ENCODE measurements around the gene UBE2R2.
A peak's percentile ranks its signal among the peaks of the same experiment; 100 is the strongest.
"Not testable (repeated sequence)": the region's sequence is repeated elsewhere in the genome, so short reads cannot be mapped to it uniquely, and the experiment has no call there.

The UBE2R2 gene

DNA sequence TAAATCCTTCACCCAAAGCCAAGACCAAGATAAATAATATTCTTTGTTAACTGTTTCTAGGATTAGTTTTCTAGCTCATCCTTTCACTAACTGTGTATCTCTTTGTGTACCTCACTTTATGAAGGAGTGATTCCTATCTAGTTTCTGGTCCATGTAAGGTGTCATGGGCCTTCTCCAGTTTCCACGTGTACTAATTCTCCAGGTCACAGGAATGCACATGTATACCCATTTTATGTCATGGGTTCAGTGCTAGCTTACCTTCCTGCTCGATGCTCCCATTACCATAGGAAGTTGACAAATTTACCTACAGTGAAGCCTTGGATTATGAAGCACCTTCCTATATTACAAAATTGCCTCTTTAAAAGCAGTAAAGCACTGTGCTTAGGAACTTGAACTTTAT lies 27.5 kb upstream of the UBE2R2 start:
- not testable (repeated sequence) for H3K79me1 ChIP-seq (ENCODE audit: low read depth, low read length); H3K9ac ChIP-seq (ENCODE audit: low read depth, low read length, poor library complexity); H3K27me3 ChIP-seq (ENCODE audit: control insufficient read depth in 3 of 3, insufficient read depth in 3 of 3, low read depth in 1 of 3, low read length in 3 of 3); H3K4ac ChIP-seq (ENCODE audit: low read length); H3K27ac ChIP-seq (replicated peaks; ENCODE audit: low read length); H3K4me1 ChIP-seq (ENCODE audit: control insufficient read depth in 2 of 2, insufficient read depth in 1 of 2, low read depth in 1 of 2, low read length in 2 of 2); H2AK5ac ChIP-seq (ENCODE audit: low read depth, low read length); H3K23ac ChIP-seq (ENCODE audit: low read depth, low read length, poor library complexity); H3K14ac ChIP-seq (ENCODE audit: low read length); H3K9me3 ChIP-seq (replicated peaks in 1 of 2; ENCODE audit: control insufficient read depth in 2 of 2, insufficient read depth in 1 of 2, low read depth in 1 of 2, low read length in 2 of 2); H3K4me3 ChIP-seq (ENCODE audit: low read length in 2 of 2); DNase-seq (ENCODE audit: low spot score); H2AFZ ChIP-seq (ENCODE audit: low read length); H2BK120ac ChIP-seq (ENCODE audit: low read depth, low read length); H4K91ac ChIP-seq (ENCODE audit: low read depth, low read length, poor library complexity); H2BK5ac ChIP-seq (ENCODE audit: low read length); H3K4me2 ChIP-seq (ENCODE audit: insufficient read depth, low read length, poor library complexity, severe bottlenecking); H2BK15ac ChIP-seq (ENCODE audit: low read length); H3K36me3 ChIP-seq (replicated peaks in 1 of 2; ENCODE audit: control insufficient read depth in 2 of 2, insufficient read depth in 2 of 2, low read length in 2 of 2); H3K18ac ChIP-seq (ENCODE audit: low read length); H4K8ac ChIP-seq (ENCODE audit: low read depth, low read length); H2BK12ac ChIP-seq (ENCODE audit: low read length)
- WGBS, 2 donors (ENCODE audit: extremely low coverage in 2 of 2, insufficient read length in 2 of 2, insufficient replicate concordance in 1 of 2) = no CpG with 5 or more reads among the region's 2 CpGs

DNA sequence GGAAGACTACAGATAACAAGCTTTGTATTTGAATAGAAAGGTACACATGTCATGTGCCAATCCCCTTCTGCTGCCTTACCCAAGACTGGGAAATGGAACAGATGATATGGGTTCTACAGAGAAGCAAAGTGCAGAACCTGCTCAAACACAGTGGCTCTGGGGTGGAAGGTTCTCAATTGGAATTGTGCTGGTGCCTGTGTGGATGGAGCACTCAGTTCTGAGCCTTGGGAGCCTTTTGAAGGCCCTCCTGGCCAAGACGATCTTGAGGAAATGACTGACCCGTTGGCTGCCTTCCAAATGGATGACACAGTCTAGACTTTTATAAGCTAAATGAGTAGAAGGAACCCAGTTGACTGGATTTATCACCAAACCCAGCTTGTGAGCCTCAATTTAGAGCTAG lies 25.8 kb upstream of the UBE2R2 start:
- no peaks in the 10 kb centered on the region for H3K27me3 ChIP-seq (ENCODE audit: control insufficient read depth in 3 of 3, insufficient read depth in 3 of 3, low read depth in 1 of 3, low read length in 3 of 3)
- H4K8ac ChIP-seq (ENCODE audit: low read depth, low read length) = no peak overlapping the region
- H3K4me1 ChIP-seq (ENCODE audit: control insufficient read depth in 2 of 2, insufficient read depth in 1 of 2, low read depth in 1 of 2, low read length in 2 of 2) = no peaks in the 10 kb centered on the region
- H3K79me1 ChIP-seq (ENCODE audit: low read depth, low read length) = no peaks in the 10 kb centered on the region
- no peak overlapping the region for H2BK15ac ChIP-seq (ENCODE audit: low read length)
- H3K27ac ChIP-seq (replicated peaks; ENCODE audit: low read length) = no peak overlapping the region
- H2BK5ac ChIP-seq (ENCODE audit: low read length) = no peak overlapping the region
- no peak overlapping the region for H3K4ac ChIP-seq (ENCODE audit: low read length)
- no peak overlapping the region for H2AK5ac ChIP-seq (ENCODE audit: low read depth, low read length)
- no peak overlapping the region for H3K4me2 ChIP-seq (ENCODE audit: insufficient read depth, low read length, poor library complexity, severe bottlenecking)
- no peak overlapping the region for H3K14ac ChIP-seq (ENCODE audit: low read length)
- H3K4me3 ChIP-seq (ENCODE audit: low read length in 2 of 2) = no peak overlapping the region
- H3K23ac ChIP-seq (ENCODE audit: low read depth, low read length, poor library complexity) = no peak overlapping the region
- DNase-seq (ENCODE audit: low spot score) = no peak
- H4K91ac ChIP-seq (ENCODE audit: low read depth, low read length, poor library complexity) = no peak overlapping the region
- no peak overlapping the region for H2BK12ac ChIP-seq (ENCODE audit: low read length)
- no peaks in the 10 kb centered on the region for H3K36me3 ChIP-seq (replicated peaks in 1 of 2; ENCODE audit: control insufficient read depth in 2 of 2, insufficient read depth in 2 of 2, low read length in 2 of 2)
- no peak overlapping the region for H2BK120ac ChIP-seq (ENCODE audit: low read depth, low read length)
- no peak overlapping the region for H2AFZ ChIP-seq (ENCODE audit: low read length)
- no peak overlapping the region for H3K9ac ChIP-seq (ENCODE audit: low read depth, low read length, poor library complexity)
- no peak overlapping the region for H3K18ac ChIP-seq (ENCODE audit: low read length)
- WGBS, 2 donors (ENCODE audit: extremely low coverage in 2 of 2, insufficient read length in 2 of 2, insufficient replicate concordance in 1 of 2) = no CpG with 5 or more reads among the region's 2 CpGs
- H3K9me3 ChIP-seq (replicated peaks in 1 of 2; ENCODE audit: control insufficient read depth in 2 of 2, insufficient read depth in 1 of 2, low read depth in 1 of 2, low read length in 2 of 2) = no peaks in the 10 kb centered on the region

DNA sequence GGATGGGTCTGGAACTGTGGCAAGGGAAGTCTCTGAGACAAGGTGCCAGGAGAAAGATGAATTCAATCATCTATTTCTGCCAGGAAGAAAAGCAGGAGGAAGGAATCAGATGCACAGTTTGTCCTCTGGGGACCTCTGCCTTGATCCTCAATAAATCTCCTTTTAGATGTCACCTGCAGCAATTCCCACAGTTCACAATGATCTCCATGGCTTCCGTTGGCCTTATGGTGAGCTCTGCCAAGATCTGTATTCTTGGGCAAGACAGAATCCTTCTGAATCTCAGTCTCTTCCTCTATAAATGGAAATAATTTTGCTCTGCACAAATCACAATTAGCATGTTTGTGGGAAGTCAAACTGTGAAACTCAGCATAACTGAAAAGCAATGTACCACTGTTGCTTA lies 23.5 kb upstream of the UBE2R2 start:
- not testable (repeated sequence) for H3K4me1 ChIP-seq (ENCODE audit: control insufficient read depth in 2 of 2, insufficient read depth in 1 of 2, low read depth in 1 of 2, low read length in 2 of 2); H3K4ac ChIP-seq (ENCODE audit: low read length); H2AK5ac ChIP-seq (ENCODE audit: low read depth, low read length); H3K4me3 ChIP-seq (ENCODE audit: low read length in 2 of 2); H2BK5ac ChIP-seq (ENCODE audit: low read length); H2AFZ ChIP-seq (ENCODE audit: low read length); H3K14ac ChIP-seq (ENCODE audit: low read length); H3K18ac ChIP-seq (ENCODE audit: low read length); H3K4me2 ChIP-seq (ENCODE audit: insufficient read depth, low read length, poor library complexity, severe bottlenecking); H3K36me3 ChIP-seq (replicated peaks in 1 of 2; ENCODE audit: control insufficient read depth in 2 of 2, insufficient read depth in 2 of 2, low read length in 2 of 2); DNase-seq (ENCODE audit: low spot score); H3K79me1 ChIP-seq (ENCODE audit: low read depth, low read length); H4K8ac ChIP-seq (ENCODE audit: low read depth, low read length); H2BK15ac ChIP-seq (ENCODE audit: low read length); H4K91ac ChIP-seq (ENCODE audit: low read depth, low read length, poor library complexity); H2BK120ac ChIP-seq (ENCODE audit: low read depth, low read length); H3K27ac ChIP-seq (replicated peaks; ENCODE audit: low read length); H2BK12ac ChIP-seq (ENCODE audit: low read length); H3K9me3 ChIP-seq (replicated peaks in 1 of 2; ENCODE audit: control insufficient read depth in 2 of 2, insufficient read depth in 1 of 2, low read depth in 1 of 2, low read length in 2 of 2); H3K9ac ChIP-seq (ENCODE audit: low read depth, low read length, poor library complexity); H3K27me3 ChIP-seq (ENCODE audit: control insufficient read depth in 3 of 3, insufficient read depth in 3 of 3, low read depth in 1 of 3, low read length in 3 of 3); H3K23ac ChIP-seq (ENCODE audit: low read depth, low read length, poor library complexity)
- no CpG with 5 or more reads among the region's 1 CpG for WGBS, 2 donors (ENCODE audit: extremely low coverage in 2 of 2, insufficient read length in 2 of 2, insufficient replicate concordance in 1 of 2)

DNA sequence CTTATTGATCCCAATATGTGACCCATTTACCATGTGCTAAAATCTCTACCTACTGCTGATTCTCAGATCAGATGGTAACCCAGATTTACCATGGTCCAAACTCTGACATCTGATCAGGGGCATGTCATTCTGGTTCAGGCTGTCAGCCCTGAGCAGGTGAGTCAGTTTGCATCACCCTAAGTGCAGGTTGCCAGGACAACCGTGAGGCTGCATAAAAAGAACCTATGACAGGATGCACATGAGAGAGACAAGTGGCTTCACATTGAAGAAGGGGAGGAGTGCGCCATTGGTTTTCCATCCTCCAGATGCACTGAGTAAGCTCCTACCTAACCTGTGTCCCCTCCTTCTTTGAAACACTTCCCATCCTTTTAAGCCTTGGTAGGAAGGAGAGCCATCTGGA lies 22.4 kb upstream of the UBE2R2 start:
- no peak overlapping the region for H4K91ac ChIP-seq (ENCODE audit: low read depth, low read length, poor library complexity)
- H2AFZ ChIP-seq (ENCODE audit: low read length) = no peak overlapping the region
- no peak overlapping the region for H3K4me2 ChIP-seq (ENCODE audit: insufficient read depth, low read length, poor library complexity, severe bottlenecking)
- no peaks in the 10 kb centered on the region for H3K36me3 ChIP-seq (replicated peaks in 1 of 2; ENCODE audit: control insufficient read depth in 2 of 2, insufficient read depth in 2 of 2, low read length in 2 of 2)
- WGBS, 2 donors (ENCODE audit: extremely low coverage in 2 of 2, insufficient read length in 2 of 2, insufficient replicate concordance in 1 of 2) = no CpG with 5 or more reads among the region's 2 CpGs
- H3K23ac ChIP-seq (ENCODE audit: low read depth, low read length, poor library complexity) = no peak overlapping the region
- no peak overlapping the region for H3K27ac ChIP-seq (replicated peaks; ENCODE audit: low read length)
- H4K8ac ChIP-seq (ENCODE audit: low read depth, low read length) = no peak overlapping the region
- H3K9me3 ChIP-seq (replicated peaks in 1 of 2; ENCODE audit: control insufficient read depth in 2 of 2, insufficient read depth in 1 of 2, low read depth in 1 of 2, low read length in 2 of 2) = peaks cover 0 to 9% of the 10 kb centered on the region in 2 donors
- H3K14ac ChIP-seq (ENCODE audit: low read length) = peak overlapping the region; percentile 27
- H3K27me3 ChIP-seq (ENCODE audit: control insufficient read depth in 3 of 3, insufficient read depth in 3 of 3, low read depth in 1 of 3, low read length in 3 of 3) = no peaks in the 10 kb centered on the region
- H2BK120ac ChIP-seq (ENCODE audit: low read depth, low read length) = no peak overlapping the region
- H3K18ac ChIP-seq (ENCODE audit: low read length) = no peak overlapping the region
- no peak overlapping the region for H2AK5ac ChIP-seq (ENCODE audit: low read depth, low read length)
- H3K79me1 ChIP-seq (ENCODE audit: low read depth, low read length) = no peaks in the 10 kb centered on the region
- no peak for DNase-seq (ENCODE audit: low spot score)
- no peaks in the 10 kb centered on the region for H3K4me1 ChIP-seq (ENCODE audit: control insufficient read depth in 2 of 2, insufficient read depth in 1 of 2, low read depth in 1 of 2, low read length in 2 of 2)
- no peak overlapping the region for H2BK15ac ChIP-seq (ENCODE audit: low read length)
- H3K4me3 ChIP-seq (ENCODE audit: low read length in 2 of 2) = no peak overlapping the region
- H3K9ac ChIP-seq (ENCODE audit: low read depth, low read length, poor library complexity) = no peak overlapping the region
- H3K4ac ChIP-seq (ENCODE audit: low read length) = no peak overlapping the region
- no peak overlapping the region for H2BK12ac ChIP-seq (ENCODE audit: low read length)
- no peak overlapping the region for H2BK5ac ChIP-seq (ENCODE audit: low read length)
